Lower leg skin (tissue), 4 donors: ENCODE measurements around the gene UBA3. TPM values are rescaled to one million over a fixed set of nuclear protein-coding genes. Genes with fewer than 3 reads are reported as not detected.

Source experiments
- DNase-seq, 2 donors: peaks; one replicate each; pipeline ENCODE4 v3.0.0-alpha.2; 2019; ENCODE audit warnings: low spot score in 2 of 2
- H3K4me3 ChIP-seq: fragments of 200-600 bp; sonication (generic); 2 replicates; pipeline ENCODE4 v1.5.1; 2017; ENCODE audit warnings: mild to moderate bottlenecking, low read depth; ENCODE audit not compliant: poor library complexity, severe bottlenecking
- POLR2A ChIP-seq, 2 donors: fragments of 450-650 bp; IDR thresholded peaks; one replicate each; pipeline ENCODE4 v1.6.1; 2016 to 2017; ENCODE audit warnings: antibody characterized with exemption in 2 of 2, mild to moderate bottlenecking in 1 of 2, moderate library complexity in 1 of 2
- WGBS, 2 donors: methylation state at CpG; one replicate each; pipeline ENCODE4 v1.1.5; 2018; 5-methylcytosine and 5-hydroxymethylcytosine counted together
- intact Hi-C: fragments of 100-400 bp; cut with DNase I; formaldehyde crosslinking; loops from one replicate; pipeline ENCODE4 v1.15.0; 2023; ENCODE audit warnings: low total_unique reads
- total RNA-seq, 4 donors: library from RNA; depleted of rRNA; stranded (reverse); fragments of >200 nt; gene quantifications; one replicate each; pipeline ENCODE4 v1.1.0, GENCODE V29; 2016
- TF ChIP-seq, protein P1 (sequence below), 3 donors: fragments of 450-650 bp; IDR thresholded peaks; one replicate each; pipeline ENCODE4 v1.5.1; 2016; ENCODE audit warnings: antibody characterized with exemption in 3 of 3, mild to moderate bottlenecking in 3 of 3, moderate library complexity in 2 of 3

The UBA3 gene
- total RNA-seq, 4 donors from 2014 or later, result 33.8 to 54.6 (median 36.6) TPM

DNA sequence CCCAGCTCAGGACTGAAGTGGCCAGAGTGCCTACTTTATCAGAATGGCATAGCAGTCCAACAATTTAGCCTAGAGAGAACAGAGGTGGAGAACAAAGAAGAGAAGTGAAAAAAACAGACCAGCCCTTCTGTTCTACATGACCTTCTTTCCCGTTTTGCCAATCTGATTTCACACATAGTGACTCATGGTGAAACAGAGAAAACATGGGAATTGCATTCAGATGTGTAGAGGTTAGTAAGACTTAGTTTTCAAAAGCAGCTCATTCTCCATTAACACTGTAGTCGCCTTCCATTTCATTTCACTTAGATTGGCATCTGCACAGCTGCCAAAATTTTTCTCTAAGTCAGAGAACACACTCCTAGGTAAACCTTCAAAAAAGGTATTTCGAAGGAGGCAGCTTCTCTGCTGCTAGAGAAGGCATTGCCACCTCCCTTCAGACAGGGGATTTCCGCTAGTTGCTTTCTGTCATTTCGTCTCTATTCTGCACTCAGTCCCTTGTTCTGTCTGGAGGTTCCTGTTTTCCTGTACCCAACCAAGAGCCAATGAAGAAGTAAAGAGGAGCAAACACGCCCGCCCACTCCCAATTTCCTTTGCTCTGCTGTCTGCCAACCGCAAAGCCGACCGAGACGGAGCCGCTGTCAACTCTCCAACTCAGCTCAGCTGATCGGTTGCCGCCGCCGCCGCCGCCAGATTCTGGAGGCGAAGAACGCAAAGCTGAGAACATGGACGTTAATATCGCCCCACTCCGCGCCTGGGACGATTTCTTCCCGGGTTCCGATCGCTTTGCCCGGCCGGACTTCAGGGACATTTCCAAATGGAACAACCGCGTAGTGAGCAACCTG lies 4.4 kb upstream of the UBA3 start, which contains the start of gene ARL6IP5:
TSS of gene ARL6IP5 (plus strand) at position 612 of the 842 bp plus-strand sequence. CDS start at position 723, 111 bp downstream.
- intact Hi-C loops, result no loop called here
- DNase-seq, result peak; percentile 94 to 99
- WGBS, 2 donors, result 1% methylated on average over 32 of the region's 32 CpGs
- peak within 1 kb of the TSS; percentile 97 for H3K4me3 ChIP-seq
- TF ChIP-seq, protein P1, sequence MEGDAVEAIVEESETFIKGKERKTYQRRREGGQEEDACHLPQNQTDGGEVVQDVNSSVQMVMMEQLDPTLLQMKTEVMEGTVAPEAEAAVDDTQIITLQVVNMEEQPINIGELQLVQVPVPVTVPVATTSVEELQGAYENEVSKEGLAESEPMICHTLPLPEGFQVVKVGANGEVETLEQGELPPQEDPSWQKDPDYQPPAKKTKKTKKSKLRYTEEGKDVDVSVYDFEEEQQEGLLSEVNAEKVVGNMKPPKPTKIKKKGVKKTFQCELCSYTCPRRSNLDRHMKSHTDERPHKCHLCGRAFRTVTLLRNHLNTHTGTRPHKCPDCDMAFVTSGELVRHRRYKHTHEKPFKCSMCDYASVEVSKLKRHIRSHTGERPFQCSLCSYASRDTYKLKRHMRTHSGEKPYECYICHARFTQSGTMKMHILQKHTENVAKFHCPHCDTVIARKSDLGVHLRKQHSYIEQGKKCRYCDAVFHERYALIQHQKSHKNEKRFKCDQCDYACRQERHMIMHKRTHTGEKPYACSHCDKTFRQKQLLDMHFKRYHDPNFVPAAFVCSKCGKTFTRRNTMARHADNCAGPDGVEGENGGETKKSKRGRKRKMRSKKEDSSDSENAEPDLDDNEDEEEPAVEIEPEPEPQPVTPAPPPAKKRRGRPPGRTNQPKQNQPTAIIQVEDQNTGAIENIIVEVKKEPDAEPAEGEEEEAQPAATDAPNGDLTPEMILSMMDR (IDR thresholded peaks at IDR 0.05), result no peak
- TF ChIP-seq POLR2A (IDR thresholded peaks at IDR 0.05), result no peak

DNA sequence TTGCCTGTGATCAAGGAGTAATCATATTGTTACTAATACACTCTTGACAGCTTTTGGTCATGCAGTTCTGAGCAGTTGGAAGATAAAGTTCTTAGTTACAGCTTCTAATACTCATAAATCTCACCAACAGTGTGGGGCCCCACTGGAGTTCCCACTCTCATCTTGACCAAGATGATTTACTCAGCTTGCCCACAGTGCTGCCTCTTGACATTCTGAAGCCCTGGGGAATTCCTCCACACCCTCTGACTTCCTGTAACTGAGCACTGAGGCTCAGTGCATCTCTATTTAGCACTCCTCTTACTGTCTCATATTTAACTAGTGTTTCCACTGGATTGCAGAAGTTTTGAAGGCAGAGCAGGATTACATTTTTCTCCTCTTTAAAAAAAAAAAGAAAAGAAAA lies 2.6 kb upstream of the UBA3 start:
- no peak overlapping the region for H3K4me3 ChIP-seq
- intact Hi-C loops, result no loop called here
- DNase-seq, result no peak
- TF ChIP-seq, protein P1 (IDR thresholded peaks at IDR 0.05), result no peak
- TF ChIP-seq POLR2A (IDR thresholded peaks at IDR 0.05), result no peak

DNA sequence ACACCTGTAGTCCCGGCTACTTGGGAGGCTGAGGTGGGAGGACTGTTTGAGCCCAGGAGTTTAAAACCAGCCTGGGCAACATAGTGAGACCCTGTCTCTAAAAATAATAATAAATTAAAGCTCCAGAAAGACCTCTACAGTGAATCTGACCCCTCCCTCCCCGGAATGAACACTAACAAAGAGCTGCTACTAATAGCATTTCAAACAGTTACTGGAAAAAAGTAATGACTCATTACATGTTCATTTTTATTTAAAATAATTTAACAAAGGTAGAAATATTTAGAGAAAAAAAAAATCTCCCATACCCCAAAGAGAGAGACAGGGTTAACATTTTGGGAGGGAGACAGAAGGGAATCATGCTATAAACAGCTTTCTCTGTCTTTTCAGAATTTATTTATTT lies 2.2 kb upstream of the UBA3 start:
- intact Hi-C loops, result no loop called here
- WGBS, 2 donors, result 48 to 57% methylated on average over 2 of the region's 2 CpGs
- no peak overlapping the region for H3K4me3 ChIP-seq
- no peak for DNase-seq
- TF ChIP-seq POLR2A (IDR thresholded peaks at IDR 0.05), result no peak
- TF ChIP-seq, protein P1 (IDR thresholded peaks at IDR 0.05), result no peak

DNA sequence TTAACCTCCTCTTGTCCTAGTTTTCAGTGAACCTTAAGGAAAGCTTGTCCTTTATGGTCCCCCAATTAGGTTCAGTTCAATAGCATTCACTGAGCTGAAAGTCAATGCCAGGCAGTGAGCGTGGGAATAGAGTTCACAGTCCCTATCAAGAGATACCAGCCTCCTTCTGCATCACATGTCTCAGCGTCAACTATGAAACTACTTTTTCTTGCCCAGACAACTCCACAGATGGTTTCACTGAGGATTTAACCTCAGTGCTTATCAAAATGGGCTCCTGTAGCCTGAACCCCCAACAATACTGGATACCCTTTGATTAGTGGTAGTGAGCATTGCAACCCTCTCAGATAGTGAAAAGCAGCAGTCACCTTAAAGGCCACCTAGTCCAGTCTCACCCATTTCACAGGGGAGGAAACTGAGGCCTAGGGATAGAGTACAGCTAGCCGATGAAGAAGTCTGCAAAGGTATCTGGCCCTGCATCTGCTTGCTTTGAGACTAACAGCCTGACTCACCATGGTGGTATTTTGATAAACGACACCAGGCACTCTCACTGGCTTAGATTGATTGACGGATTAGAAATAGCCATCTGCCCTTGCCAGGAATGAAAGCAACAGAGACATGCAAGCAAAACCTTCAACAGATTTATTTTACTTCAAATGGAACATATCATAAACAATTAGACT lies 1.6 kb upstream of the UBA3 start:
- no peak for DNase-seq
- intact Hi-C loops, result no loop called here
- TF ChIP-seq, protein P1 (IDR thresholded peaks at IDR 0.05), result no peak
- no peak for TF ChIP-seq POLR2A (IDR thresholded peaks at IDR 0.05)
- no peak overlapping the region for H3K4me3 ChIP-seq
- 51 to 55% methylated on average over 5 of the region's 5 CpGs for WGBS, 2 donors

DNA sequence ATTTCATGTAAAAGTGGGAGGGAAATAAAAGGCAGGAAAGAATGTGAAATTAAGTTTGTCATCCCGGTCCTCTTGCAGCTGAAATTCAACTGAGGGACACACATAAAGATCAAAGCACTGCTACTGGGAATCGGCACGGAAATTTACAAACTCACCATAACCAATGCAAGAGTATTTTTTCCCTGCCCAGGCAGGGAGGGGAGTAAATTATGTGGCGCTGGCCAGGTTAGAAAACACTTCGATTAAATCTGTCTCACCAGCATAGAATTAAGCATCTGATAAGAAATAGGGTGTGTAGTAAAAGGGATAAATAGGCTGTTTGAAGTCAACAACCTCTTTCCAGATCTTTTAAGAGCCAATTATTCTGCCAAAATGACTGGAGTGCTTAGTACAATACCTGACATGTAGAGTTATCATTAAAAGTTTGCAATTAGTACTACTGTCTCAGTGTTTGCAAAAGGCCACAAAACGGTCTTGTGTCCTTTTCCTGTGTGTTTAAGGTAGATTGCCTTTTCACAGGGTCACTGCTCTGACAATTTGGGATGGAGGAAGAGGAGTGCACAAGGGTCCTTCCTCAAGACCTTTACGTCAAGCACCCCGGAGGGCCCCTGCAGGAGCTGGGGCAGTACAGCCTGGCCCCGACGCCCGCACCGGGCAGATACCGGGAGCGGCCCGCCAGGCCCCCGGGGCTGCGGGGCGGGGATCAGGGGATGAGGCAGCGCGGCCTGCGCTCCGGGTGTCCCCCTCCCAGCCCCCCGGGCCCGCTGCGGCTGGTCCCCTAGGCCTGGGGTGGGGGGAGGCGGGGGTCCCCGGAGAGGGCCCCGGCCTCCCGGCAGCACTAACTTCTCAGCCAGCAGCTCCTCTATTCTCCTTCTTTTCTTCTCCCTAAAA lies 651 bp downstream of the UBA3 start:
- DNase-seq, result no peak
- no peak for TF ChIP-seq POLR2A (IDR thresholded peaks at IDR 0.05)
- TF ChIP-seq, protein P1 (IDR thresholded peaks at IDR 0.05), result no peak
- intact Hi-C loops, result no loop called here
- 1 to 2% methylated on average over 29 of the region's 29 CpGs for WGBS, 2 donors
- H3K4me3 ChIP-seq, result peak overlapping the region; percentile 85
